Measurements from ENCODE around the gene RAB3GAP1.

RAB3GAP1 gene

GRCh38 chr2:135164431-135164830 lies 112.3 kb downstream of the RAB3GAP1 start:
- no peak for ATAC-seq

- ATAC-seq, result no peak
Measured at GRCh38 chr2:135167273-135167672, 115.2 kb downstream of the RAB3GAP1 start.

GRCh38 chr2:135168204-135168856 lies 116.2 kb downstream of the RAB3GAP1 start:
- no peak for ATAC-seq

GRCh38 chr2:135169900-135170753 lies 118.0 kb downstream of the RAB3GAP1 start:
- ATAC-seq, result no peak

- no peak for ATAC-seq
Measured at GRCh38 chr2:135174049-135174809, 122.1 kb downstream of the RAB3GAP1 start.

GRCh38 chr2:135174810-135175093 lies 122.7 kb downstream of the RAB3GAP1 start:
- ATAC-seq, result no peak

- no peak for ATAC-seq
Measured at GRCh38 chr2:135175177-135175576, 123.1 kb downstream of the RAB3GAP1 start.

- ATAC-seq, result no peak
Measured at GRCh38 chr2:135179689-135180088, 127.6 kb downstream of the RAB3GAP1 start.

- no peak for ATAC-seq
Measured at GRCh38 chr2:135182190-135182589, 130.1 kb downstream of the RAB3GAP1 start.

GRCh38 chr2:135182601-135183000 lies 130.5 kb downstream of the RAB3GAP1 start:
- no peak for ATAC-seq

GRCh38 chr2:135183822-135184221 lies 131.7 kb downstream of the RAB3GAP1 start:
- ATAC-seq, result no peak

GRCh38 chr2:135186054-135186453 lies 134.0 kb downstream of the RAB3GAP1 start:
- ATAC-seq, result no peak

GRCh38 chr2:135187270-135187669 lies 135.2 kb downstream of the RAB3GAP1 start:
- no peak for ATAC-seq

- ATAC-seq, result no peak
Measured at GRCh38 chr2:135189148-135189547, 137.1 kb downstream of the RAB3GAP1 start.

- no peak for ATAC-seq
Measured at GRCh38 chr2:135190799-135191198, 138.7 kb downstream of the RAB3GAP1 start.

GRCh38 chr2:135198481-135198880 lies 146.4 kb downstream of the RAB3GAP1 start:
- ATAC-seq, result no peak

GRCh38 chr2:135202751-135203150 lies 150.7 kb downstream of the RAB3GAP1 start:
- no peak for ATAC-seq

GRCh38 chr2:135203944-135204343 lies 151.9 kb downstream of the RAB3GAP1 start:
- ATAC-seq, result no peak

- no peak for ATAC-seq
Measured at GRCh38 chr2:135208016-135208415, 155.9 kb downstream of the RAB3GAP1 start.

GRCh38 chr2:135212757-135213156 lies 160.7 kb downstream of the RAB3GAP1 start:
- ATAC-seq, result no peak

- ATAC-seq, result no peak
Measured at GRCh38 chr2:135218426-135218825, 166.3 kb downstream of the RAB3GAP1 start.

GRCh38 chr2:135219226-135219625 lies 167.1 kb downstream of the RAB3GAP1 start:
- no peak for ATAC-seq
